GM23338 (cell line): ENCODE data around the gene LY86.

Experiments used
- CREB1 ChIP-seq: fragments of 250-450 bp; sonication (Bioruptor Pico); IDR thresholded peaks from 2 replicates; pipeline ENCODE4 v1.5.0; 2020; ENCODE audit warnings: low read depth, mild to moderate bottlenecking, moderate library complexity
- ETS1 ChIP-seq: IDR thresholded peaks from 2 replicates; pipeline ENCODE4 v1.6.1; 2016; ENCODE audit warnings: antibody characterized with exemption
- EZH2 ChIP-seq: fragments of 200-600 bp; sonication (generic); IDR thresholded peaks from one replicate; pipeline ENCODE4 v1.8.0; 2017; ENCODE audit warnings: antibody characterized with exemption, mild to moderate bottlenecking, low read depth; ENCODE audit not compliant: unreplicated experiment
- EZH2phosphoT487 ChIP-seq: fragments of 200-600 bp; sonication (generic); IDR thresholded peaks from one replicate; pipeline ENCODE4 v1.8.1; 2018; ENCODE audit warnings: antibody characterized with exemption; ENCODE audit not compliant: unreplicated experiment
- JUNB ChIP-seq: IDR thresholded peaks from one replicate; pipeline ENCODE4 v1.6.1; 2016; ENCODE audit warnings: antibody characterized with exemption; ENCODE audit not compliant: unreplicated experiment
- POLR2AphosphoS5 ChIP-seq: IDR thresholded peaks from 2 replicates; pipeline ENCODE4 v1.6.1; 2016; ENCODE audit warnings: antibody characterized with exemption, low read depth
- REST ChIP-seq: IDR thresholded peaks from one replicate; pipeline ENCODE4 v1.6.1; 2018; ENCODE audit warnings: antibody characterized with exemption; ENCODE audit not compliant: unreplicated experiment
- ZNF462 ChIP-seq: fragments of 250-450 bp; sonication (Bioruptor Pico); IDR thresholded peaks from 2 replicates; pipeline ENCODE4 v1.5.0; 2020; ENCODE audit warnings: mild to moderate bottlenecking, moderate library complexity
- TF ChIP-seq, protein P1 (sequence below), 2 experiments: fragments of 200-600 bp in 1 of 2; sonication (generic) in 1 of 2; conservative IDR thresholded peaks; 2 replicates each; pipeline versions ENCODE4 v1.5.1 to v1.6.1; 2016 to 2017; ENCODE audit warnings: antibody characterized with exemption in 2 of 2, low read depth in 2 of 2, mild to moderate bottlenecking in 2 of 2, moderate library complexity in 1 of 2

DNA sequence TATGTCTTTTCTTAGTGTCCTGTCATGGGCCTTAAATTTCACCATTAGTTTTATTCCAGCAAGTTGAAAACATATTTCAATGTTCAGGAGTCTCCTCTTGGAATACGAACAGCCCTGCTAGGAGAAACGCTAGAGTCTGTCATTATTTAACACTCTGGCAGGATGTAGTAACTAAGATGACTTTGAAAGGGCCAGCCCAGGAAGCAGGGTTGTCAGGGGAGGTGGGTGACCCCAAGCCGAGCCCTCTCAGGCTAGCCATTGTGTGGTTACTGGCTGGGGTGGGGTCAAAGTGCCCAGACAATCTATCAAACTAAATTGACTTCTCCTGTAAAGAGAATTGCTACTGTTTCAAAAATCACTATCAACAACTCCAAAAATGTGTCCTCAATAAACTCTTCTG, 67.8 kb downstream of the LY86 start:
- TF ChIP-seq JUNB: no peak
- TF ChIP-seq, protein P1, sequence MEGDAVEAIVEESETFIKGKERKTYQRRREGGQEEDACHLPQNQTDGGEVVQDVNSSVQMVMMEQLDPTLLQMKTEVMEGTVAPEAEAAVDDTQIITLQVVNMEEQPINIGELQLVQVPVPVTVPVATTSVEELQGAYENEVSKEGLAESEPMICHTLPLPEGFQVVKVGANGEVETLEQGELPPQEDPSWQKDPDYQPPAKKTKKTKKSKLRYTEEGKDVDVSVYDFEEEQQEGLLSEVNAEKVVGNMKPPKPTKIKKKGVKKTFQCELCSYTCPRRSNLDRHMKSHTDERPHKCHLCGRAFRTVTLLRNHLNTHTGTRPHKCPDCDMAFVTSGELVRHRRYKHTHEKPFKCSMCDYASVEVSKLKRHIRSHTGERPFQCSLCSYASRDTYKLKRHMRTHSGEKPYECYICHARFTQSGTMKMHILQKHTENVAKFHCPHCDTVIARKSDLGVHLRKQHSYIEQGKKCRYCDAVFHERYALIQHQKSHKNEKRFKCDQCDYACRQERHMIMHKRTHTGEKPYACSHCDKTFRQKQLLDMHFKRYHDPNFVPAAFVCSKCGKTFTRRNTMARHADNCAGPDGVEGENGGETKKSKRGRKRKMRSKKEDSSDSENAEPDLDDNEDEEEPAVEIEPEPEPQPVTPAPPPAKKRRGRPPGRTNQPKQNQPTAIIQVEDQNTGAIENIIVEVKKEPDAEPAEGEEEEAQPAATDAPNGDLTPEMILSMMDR (conservative IDR thresholded peaks at IDR 0.05; ENCODE audit: low read depth in 2 of 2): no peak
- no peak for TF ChIP-seq POLR2AphosphoS5
- TF ChIP-seq EZH2: no peak
- TF ChIP-seq CREB1: no peak
- no peak for TF ChIP-seq REST
- TF ChIP-seq EZH2phosphoT487: no peak
- TF ChIP-seq ETS1: no peak
- TF ChIP-seq ZNF462 (CRISPR knock-in tag): no peak
